Cerebellar nuclear complex (tissue), 1 donor: ENCODE measurements around the gene DUS1L.

Source experiments
- DNase-seq, 2 experiments: peaks; one replicate each; lab custom pipeline; 2025; lab: John Stamatoyannopoulos, UW

The DUS1L gene

DNA sequence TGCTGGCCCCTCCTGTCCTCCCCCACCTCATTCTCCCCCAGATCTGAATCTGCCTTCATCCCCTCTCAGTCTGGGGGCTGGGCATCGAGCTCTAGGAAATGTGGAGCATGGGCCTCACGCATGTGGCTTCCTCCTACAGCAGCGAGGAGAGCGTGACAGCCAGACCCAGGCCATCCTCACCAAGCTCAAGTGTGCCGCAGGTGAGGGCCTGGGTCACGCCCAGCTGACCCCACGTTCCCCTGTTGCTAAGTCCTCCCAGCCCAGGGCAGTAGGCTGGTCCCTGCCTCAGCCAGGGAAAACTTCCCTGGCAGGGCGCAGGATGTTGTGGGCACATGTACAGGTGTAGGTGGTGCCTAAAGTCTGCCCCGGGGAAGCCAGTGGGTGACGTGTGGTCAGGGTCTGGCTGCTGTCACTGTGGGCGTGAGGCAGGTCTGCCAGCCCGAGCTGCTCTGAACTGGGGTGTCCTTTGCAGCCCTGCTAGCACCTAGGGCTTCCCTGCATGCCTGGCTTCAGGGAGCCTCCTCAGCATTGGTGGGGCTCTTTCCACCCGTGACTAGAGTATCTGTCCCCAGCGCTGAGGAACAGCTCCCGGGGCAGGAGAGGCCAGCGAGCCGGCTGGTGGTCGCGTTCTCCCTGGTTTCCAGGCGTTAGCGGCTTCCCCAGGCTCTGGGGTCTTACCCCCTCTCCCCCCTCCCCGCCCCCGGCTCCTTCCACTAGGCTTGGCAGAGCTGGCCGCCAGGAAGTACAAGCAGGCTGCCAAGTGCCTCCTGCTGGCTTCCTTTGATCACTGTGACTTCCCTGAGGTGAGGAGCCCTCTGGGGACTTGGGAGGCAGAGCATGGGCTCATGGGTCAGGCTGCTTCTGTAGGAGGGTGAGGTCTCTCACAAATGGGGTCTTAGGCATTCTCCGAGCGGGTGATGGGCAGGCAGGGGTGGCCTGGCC lies 10.3 kb downstream of the DUS1L start:
- DNase-seq: no peak

DNA sequence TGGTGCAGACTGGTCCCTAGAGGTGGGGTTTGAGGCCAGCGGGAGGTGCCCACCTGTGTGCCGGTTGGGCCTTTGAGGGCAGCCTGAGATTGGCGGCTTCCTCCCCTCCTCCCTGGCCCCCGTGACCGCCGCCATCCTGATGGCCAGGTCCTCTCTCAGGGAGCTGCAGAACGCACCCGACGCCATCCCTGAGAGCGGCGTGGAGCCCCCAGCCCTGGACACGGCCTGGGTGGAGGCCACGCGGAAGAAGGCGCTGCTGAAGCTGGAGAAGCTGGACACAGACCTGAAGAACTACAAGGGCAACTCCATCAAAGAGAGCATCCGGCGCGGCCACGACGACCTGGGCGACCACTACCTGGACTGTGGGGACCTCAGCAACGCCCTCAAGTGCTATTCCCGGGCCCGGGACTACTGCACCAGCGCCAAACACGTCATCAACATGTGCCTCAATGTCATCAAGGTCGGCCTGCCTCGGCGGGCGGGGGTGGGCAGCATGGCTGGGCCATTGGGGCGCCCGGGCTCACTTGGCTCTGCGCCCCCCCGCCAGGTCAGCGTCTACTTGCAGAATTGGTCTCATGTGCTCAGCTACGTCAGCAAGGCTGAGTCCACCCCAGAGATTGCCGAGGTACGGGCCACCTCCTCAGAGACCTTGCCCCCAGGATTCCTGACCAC lies 11.1 kb downstream of the DUS1L start:
- DNase-seq: no peak

DNA sequence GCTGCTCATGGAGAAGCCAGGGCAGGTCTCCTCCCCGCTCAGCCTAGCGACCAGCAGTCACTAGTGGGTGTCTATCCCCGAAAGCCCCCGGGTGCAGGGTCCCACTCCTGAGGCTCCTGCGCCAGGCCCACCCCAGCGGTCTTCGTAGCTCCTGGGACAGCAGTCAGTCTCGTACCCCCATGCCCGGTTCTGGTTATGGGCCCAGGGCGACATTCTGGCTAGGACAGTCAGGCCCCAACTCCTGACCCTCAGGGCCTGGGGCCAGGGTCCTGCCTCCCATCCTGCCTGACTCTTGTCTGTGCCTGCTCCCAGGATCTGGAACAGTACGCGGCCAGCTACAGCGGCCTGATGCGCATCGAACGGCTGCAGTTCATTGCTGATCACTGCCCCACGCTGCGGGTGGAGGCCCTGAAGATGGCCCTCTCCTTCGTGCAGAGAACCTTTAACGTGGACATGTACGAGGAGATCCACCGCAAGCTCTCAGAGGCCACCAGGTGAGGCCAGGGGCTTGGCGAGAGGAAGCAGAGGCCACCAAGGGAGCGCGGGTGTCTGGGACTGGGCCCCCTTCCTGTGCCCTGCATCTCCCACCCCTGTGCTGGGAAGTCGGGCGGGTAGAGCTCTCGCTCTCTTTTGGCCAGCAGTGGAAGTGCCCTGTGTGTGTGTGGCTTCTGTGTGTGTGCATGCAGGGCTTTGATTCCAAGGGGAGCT lies 11.9 kb downstream of the DUS1L start:
- no peak for DNase-seq

DNA sequence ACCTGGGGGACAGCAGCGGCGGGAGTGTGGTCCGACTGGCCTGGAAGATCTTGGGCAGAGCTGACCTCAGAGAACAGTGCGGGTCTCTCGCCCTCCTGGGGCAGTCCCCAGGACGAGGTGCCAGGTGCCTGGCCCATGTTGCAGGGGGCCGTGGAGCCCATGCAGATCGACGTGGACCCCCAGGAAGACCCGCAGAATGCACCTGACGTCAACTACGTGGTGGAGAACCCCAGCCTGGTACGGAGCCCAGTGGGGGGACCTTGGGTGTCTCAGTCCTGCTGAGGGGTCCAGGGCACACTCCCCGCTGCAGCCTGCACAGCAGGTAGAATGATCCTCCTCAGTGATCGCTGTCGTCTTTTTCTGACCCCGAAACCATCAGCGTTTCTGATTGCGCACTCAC lies 12.5 kb downstream of the DUS1L start:
- no peak for DNase-seq

DNA sequence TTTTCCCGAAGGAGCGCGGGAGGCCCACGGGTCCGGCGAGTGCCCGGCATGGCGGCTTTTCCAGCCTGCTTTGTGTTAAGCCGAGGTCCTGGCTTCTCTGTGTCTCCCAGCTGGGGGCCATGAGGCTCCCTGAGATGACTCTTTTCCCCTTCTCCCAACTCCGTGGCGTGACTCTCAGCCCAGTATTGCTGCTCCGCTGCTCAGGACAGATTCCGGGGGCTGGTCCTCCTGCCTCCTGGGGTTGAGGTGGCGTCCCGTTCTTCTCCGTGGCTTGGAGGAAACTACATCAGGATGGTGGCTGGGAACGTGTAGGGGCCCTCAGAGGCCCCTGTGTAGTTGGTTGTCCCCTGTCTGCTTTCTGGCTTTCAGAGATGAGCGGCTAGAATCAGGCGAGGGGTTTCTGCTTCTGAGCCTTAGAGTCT lies 13.0 kb downstream of the DUS1L start:
- DNase-seq: no peak

DNA sequence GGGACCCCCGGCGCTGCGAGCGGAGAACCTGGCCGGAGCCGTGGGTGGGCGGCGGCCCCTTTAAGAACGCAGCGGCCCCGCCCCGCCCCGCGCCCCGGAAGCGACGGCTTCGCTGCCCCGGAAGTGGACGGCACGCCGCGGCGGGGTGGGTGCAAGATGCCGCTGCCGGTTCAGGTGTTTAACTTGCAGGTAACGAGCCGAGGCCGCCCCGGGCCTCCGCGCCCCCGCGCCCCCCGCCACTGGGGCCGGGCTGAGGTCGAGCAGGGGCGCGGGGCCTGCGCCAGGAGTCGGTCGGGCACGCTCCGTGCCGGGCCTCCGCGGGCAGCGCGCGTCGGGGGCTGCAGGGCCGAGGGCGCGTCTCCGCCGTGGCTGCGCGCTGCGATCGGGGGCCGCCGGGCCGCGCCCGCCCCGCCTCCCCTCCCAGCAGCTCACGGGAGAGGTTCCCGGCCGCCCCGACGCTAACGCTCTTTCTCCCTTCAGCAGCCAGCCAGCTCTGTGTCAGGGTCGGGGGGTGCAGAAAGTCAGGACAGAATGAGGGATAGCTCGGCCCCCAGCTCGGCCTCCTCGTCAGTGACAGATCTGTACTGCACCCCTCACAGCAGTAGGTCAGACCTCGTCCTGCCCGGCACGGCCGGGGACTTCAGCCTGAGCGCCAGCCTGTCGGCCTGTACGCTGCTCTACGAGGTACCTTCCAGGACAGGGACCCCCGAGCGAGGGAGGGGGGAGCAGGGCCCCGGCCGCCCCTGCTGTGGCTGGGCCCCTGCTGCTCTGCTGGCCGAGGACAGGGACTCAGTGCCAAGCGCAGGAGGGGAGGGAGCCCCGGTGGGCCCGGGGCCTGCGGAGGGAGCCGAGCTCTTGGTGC lies 13.6 kb downstream of the DUS1L start, which contains the start of the genes GPS1 and RFNG:
TSS of gene GPS1 (plus strand) at position 123 of the 862 bp plus-strand sequence. CDS start at position 157, 34 bp downstream.
TSS of gene RFNG (minus strand) at position 36 of the 862 bp plus-strand sequence. CDS start 45 bp downstream, outside the sequence.
- DNase-seq: peak in 1 of 2 experiments; percentile 3

DNA sequence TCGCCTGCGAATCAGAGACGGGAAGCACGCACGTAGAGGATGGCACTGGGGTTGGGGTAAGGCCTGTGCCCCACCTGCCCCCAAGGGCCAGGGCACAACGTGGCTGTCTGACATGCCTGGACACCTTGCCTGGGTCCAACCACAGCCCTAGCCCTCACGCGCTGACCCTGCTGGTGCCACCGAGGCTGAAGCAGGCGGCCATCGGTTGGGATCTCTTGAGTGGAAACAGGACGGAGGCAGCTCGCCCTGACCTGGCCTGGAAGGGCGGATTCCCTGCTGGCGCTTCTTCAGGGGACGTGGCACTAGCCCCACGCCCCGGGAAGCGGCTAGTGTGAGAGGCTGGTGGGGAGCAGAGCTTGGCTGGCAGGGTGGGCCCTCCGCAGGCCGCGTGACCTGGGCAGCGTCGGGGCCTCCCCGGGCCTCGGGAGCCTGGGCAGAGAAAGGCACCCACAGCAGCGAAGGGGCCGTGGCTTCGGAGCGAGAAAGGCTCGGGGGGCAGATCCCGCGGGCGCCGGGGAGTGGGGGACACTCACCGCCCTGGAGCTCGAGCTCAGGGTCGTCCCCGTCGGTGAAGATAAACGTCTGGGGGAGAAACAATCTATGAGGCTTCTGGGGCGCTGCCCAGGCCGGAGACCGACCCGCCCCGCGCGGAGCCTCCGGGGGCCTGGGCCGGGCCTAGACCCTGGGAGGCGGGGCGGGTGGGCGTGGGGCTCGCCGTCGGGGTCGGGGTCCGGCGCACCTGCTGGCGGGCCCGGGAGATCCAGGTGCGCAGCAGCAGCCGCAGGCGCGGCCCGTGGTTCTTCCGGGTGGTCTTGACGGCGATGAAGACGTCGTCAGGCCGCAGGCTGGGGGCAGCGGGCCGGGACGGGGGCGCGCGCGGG lies 14.6 kb downstream of the DUS1L start:
- no peak for DNase-seq

DNA sequence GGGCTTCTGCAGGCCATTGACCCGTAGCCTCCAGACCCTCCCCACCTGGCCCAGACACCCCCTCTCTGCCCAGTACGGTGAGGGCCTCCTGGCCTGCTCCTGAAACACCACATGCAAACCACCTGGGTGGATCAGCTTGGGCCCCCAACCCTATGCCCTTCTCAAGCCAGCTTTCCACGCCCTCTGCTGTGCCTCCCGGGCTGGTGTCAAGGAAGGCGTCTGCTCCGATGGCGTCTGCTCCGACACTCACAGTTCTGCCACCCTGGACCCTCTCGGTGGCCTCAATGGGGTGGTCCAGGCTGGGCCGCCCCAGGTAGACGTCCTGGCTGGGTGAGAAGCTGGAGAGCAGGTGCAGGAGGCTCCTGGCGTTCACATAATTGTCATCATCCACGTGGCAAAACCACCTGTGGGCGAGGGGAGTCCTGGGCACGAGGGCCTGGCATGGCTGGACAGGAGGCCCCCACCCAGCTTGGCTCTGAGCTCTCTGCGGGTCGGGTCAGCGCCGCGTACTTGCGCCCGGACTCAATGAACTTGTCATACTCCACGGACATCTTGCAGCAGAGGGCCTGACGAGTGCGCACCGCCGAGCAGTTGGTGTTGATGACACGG lies 15.3 kb downstream of the DUS1L start:
- DNase-seq: no peak

DNA sequence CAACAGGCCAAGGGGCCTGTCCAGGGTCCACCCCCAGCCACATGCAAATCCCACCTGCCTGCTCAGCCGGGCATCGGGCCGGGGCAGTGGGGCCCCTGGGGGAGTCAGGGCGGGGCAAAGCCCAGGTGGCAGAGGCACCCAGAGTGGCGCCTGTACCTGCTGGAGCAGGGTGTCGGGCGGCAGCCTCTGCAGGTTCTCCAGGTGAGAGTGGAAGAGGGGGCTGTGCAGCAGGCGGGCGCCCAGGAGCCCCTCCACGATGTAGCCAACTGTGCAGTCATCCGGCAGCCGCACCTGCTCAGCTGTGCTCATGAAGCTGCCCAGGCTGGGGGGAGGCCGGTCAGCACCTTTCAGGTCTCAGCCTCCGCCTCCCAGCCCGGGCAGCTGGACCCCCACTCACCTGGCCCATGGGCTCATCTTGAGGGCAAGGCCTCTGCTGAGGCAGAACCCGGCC lies 16.1 kb downstream of the DUS1L start:
- DNase-seq: no peak

DNA sequence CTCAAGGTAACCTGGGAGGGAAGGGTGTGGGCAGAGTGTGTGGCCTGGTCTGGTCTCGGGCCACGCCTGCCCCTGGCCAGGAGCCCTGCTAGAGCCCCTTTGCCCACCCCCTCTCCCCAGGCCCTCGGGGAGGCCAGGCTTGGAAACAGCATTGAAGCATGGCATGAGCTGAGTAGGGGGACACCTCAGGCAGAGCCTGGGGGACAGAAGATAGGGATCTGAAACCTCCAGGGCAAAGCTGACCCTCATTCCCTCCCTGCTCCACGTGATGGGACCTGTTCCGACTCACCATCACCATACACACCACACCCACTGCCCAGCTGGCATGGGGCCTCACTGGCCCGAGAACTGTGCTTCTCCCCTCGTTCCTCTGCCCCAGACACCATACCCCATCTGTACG lies 16.5 kb downstream of the DUS1L start:
- DNase-seq: no peak

DNA sequence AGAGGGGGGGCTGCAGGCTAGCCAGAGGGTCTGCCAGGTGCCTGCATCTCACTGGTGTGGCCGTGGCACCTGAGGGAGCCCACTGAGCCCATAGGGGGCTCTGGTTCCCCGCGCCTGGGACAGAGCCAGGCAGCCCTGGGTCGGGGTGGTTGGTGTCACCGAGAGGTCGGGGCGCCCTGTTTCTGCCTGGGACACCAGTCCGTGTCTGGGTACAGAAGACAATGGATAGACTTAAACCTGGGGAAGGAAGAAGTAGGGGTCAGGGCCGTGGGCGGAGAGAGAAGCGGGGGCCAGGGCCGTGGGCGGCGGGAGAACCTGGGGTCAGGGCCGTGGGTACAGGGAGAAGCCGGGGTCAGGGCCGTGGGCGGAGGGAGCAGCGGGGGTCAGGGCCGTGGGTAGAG lies 17.0 kb downstream of the DUS1L start:
- no peak for DNase-seq

DNA sequence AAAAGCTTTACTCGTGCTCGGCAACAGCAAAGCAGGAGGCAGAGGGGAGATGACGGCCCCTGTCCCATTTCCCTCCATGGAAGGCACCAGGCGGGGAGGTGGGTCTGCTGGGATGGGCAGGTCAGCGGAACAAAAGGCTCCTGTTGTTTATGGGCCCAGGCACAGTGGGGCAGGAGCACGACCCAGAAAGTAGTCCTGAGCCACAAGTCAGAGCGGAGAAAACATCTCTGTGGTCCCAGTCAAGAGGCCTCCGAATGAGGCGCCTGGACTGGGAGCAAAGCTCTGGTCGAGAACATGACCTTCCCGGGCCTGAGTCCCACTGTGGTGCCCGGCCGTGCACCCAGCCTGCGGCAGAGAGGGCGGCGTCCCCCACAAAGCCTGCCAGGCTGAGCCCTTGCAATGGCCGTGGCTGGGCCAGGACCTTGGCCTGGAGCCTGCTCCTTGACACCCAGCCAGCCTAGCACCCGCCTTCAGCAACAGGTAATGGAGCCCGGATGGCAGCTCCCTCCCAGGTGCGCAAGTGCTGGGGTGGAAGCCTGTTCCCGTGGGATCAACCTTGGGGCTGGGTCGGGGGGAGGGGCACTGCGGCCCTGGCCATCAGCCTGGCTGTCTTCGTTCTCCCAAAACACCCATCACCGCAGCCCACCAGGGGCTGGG lies 17.6 kb downstream of the DUS1L start:
- DNase-seq: no peak

DNA sequence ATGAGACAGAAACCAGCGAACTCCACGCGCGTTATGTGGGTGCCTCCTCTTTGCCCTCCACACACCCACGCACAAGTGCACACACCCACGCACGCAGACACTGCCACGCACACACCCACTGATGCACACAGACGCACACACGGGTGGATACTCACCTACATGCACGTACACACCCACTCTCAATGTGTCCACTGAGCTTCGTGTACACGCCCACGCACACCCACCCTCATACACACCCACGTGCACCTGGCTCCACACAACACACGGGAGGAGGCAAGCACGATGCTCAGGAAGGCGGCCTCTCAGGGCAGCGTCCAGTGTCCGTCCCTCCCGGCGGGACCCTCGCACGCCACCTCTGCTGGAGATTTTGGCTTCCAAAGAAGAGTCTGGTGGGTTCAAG lies 18.2 kb downstream of the DUS1L start:
- DNase-seq: no peak

DNA sequence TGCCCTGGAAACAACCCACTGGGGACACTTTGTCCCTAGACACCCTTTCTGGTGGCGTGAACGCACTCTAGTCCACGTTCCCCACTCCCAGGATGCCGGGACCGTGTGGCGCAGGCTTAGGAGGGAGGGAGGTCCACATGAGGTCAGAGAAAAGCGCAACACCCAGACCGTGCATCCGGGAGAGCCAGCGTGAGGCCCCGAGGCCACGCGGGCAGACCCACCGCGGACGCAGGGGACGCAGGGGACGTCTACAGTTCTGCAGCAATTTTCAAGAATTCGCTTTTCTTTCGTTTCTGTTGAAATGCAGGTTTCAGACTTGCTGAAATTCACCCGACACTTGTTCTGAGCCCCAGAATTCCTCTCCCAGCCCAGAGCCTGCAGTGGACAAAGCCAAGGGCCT lies 18.7 kb downstream of the DUS1L start:
- DNase-seq: no peak

DNA sequence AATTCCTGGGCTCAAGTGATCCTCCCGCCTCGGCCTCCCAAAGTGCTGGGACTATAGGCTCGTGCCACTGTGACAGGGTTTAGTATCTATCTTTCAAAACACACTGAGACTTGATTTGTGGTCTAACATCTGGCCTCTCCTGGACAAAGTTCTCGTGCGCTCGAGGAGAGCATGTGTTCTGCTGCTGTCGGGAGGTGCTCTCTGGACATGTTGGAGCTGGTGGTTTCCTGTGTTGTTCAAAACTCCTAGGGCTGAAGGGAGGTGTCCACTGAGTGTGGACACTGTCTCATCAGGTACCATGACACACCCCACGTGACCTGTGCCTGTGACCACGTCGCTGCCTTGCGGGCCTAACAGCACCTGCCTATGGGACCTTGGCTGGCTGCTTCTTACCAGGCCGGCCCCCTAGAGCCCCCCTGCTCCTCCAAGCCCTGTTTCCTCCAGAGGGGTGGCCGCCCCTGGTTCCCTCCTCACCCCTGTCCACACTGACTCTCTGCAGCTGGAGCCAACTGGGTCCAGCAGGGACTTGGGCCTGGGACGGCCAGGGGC lies 19.6 kb downstream of the DUS1L start:
- DNase-seq: no peak

DNA sequence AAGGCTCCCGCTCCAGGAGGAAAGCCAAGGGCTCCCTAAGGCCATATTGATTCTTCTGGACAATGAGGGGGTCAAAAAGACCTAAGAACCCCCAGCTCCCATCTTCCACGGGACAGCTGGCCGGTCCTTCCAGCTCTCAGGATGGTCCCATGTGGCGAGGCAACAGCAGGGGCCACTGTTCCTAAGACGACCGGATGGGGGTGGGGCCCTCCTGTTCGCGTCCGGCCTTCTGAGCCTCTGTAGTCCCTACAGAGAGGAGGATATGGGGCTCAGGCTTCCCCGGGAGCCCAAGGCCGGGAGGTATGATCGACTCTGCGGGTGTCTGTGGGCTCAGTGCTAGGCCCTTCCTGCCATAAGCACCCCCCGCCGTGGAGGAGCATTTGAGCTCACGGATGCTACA lies 22.1 kb downstream of the DUS1L start:
- no peak for DNase-seq

DNA sequence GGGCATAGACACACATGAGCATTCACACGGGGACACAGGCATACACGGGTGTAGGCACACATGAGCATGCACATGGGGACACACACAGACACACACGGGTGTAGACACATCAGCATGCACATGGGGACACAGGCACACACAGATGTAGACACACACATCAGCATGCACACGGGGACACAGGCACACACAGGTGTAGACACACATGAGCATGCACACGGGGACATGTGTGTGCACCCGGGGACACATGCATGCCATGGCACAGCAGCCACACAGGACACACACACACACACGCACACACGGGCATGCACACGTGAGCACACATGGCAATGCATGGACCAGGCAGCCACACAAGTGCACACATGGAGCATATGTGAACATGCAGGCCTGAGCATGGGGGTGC lies 23.0 kb downstream of the DUS1L start:
- no peak for DNase-seq

DNA sequence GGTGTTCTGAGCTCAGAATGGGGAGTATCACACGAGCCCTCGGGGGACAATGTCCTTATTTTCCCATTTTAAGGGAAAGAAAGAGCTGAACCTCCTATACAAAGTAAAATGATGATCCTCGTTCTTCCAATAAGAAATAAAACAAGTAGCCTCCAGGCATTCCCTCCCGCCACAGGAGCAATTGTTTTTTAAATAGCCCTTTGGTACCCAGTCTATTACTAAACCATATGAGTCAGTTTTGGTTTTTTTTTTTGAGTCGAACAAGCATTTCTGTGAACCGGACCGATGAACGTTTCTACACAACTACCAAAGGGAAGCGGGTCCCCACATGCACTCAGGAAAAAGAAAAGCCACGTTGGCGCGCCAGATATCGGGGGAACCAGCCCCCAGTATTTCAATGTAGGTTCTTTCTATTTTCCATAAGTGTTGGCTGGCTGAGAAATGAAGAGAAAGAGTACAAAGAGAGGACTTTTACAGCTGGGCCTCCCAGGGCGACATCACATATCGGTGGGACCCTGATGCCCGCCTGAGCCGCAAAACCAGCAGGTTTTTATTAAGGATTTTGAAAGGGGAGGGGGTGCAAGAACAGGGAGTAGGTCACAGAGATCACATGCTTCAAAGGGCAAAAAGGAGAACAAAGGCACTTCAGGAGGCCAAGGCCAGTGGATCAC lies 24.3 kb downstream of the DUS1L start:
- no peak for DNase-seq
